HG03469 (cell line): ENCODE results near the gene NCKAP1.
"Not testable (repeated sequence)": the region's sequence is repeated elsewhere in the genome, so short reads cannot be mapped to it uniquely, and the experiment has no call there.

Experiments
- ATAC-seq: cut with Tn5 transposase; IDR thresholded peaks from one replicate; pipeline ENCODE4 v1.9.1; 2021; ENCODE audit warnings: mild to moderate bottlenecking, moderate library complexity, moderate number of reproducible peaks; ENCODE audit not compliant: unreplicated experiment

The NCKAP1 gene

GRCh38 chr2:182883451-182883850 lies 154.8 kb downstream of the NCKAP1 start:
- no peak for ATAC-seq

- ATAC-seq: not testable (repeated sequence)
Observed at GRCh38 chr2:182880100-182880499, 158.2 kb downstream of the NCKAP1 start.

- not testable (repeated sequence) for ATAC-seq
Observed at GRCh38 chr2:182876653-182877052, 161.6 kb downstream of the NCKAP1 start.

- ATAC-seq: no peak
Observed at GRCh38 chr2:182870227-182870626, 168.0 kb downstream of the NCKAP1 start.

DNA sequence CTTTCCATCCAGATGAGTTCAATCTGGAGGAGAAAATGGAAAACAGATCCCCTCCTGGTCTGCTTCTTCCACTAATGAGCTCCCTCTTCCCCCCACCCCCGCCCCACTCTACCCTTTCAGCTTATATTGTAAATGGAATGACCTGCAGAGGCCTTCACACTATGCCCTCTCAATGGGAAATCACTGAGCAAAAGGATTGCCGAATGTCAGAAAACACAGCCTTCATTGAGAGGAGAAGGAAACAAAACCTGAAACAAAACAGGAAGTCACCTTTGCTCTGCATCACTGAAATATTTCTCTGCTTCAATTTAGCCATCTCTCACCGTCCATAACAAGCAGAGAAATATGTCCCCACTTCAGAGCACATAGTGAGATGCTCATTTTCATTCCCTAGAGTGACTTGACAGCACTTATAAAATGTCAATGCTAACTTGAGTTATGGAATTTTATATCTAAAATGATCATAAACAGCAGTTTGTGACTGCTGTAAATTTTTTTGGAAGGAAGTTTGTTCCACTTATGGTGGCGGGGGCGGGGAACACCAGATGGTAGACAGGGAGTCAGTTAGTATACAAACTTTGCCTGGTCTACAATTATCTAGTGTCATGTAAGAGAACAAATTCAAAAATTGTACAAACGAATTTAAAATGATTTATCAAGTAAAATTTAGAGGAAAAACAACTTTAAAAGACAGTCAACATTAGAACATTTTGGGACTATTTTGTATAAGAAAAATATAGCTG lies 170.0 kb downstream of the NCKAP1 start:
- ATAC-seq: peak; percentile 41

DNA sequence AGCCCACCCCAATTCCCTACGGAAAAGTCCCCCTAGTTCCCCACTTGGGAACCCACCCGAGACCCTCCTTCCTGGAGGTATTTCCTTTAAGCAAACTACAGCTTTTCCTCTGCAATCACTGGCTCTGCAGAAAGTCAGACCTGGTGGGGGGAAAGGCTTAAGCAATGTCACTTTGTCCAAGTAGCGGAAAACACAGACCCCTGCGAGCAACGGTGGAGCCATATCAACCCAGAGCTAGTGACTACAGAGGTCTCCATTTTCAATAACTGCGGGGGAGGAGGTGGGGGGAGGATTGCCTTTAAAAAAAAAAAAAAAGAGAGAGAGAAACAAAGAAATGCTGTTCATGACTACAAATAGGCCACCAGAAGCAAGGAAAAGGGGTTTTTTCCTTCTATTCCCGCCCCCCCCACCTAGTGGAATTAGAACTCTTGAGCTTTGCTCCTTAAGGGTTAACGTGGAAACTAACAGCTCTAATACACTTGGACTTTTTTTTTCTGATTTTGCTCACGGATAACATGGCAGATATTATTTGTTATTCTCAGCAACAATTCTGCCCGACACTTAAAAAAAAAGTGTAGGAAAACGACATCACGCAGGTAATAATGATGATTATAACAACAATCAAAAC lies 170.7 kb downstream of the NCKAP1 start:
- ATAC-seq: no peak

DNA sequence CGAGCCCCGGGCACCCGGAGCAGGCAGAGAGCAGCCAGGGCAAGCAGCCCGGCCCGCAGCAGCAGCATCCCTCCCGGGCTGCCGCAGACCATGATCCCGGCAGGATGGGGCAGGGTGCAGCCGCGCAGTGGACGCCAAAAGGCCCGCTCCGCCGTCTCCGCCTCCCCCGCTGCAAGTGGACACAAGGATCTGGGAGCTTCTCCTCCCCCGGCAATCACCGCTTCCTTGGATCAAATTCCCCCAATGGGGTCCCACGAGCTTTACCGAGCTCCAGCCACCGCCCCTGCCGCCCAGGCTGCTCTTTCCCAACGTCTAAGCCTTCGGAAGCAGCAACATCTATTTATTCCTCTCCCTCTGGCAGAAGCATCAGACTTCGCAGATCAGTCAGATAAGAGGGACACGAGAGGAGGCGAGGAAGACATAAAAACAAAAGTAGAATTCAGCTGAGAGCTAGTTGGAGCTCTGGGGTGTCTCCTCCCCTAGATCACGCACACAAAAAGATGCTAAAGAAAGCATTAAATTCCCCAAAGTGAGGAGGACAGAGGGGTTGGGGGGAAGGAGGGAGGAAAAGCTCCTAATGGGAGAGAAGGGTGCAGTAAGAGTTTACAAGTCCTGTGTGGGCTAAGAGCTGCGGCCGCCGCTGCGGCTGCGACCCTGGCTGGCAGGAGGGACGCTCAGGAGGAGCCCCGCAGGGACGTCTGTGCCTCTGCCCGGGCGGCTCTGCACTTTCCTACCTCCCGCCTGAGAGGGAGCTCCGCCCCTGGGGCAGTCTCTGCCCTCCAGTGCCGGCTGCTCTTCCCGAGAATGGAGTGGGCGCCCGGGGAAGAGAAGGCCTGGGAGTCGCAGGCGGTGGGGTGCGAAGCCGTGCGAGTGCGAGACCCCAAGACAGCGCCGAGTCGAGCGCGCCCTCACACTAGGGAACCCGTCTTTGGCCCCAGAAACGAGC lies 171.5 kb downstream of the NCKAP1 start, which contains the start of gene FRZB:
Gene FRZB, minus strand, starts transcription at position 177 of the 946 bp plus-strand sequence. Its CDS starts 85 bp downstream, at position 92.
- no peak for ATAC-seq

GRCh38 chr2:182866095-182866460 lies 172.2 kb downstream of the NCKAP1 start:
- no peak for ATAC-seq

DNA sequence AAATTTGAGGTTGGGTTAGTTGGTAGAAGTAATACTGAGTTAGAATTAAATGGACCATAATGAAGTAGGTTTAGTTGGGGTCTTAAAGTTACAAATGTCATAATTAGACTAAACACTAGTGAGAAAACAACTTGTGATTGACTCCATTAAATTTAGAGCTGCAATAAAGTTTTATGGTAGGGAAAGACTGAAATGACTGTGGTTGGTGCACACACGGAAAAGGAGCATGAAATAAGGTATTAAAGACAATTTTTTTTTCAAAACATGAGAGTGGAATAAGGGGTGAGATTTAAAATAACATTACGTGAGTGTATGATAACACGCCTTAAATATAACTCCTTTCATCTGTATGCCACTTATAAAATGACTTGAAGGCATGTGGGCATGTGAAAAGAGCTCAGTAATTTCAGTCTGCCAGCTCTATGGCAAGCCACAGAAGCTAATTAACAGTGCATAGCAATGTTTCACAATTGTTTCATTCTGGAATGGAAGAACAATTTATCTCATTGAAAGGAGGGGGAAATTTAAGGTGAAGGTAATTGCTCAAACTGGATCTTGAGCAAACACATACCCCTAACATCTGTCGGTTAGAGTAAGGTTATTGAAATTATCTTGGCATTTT lies 173.2 kb downstream of the NCKAP1 start:
- no peak for ATAC-seq

DNA sequence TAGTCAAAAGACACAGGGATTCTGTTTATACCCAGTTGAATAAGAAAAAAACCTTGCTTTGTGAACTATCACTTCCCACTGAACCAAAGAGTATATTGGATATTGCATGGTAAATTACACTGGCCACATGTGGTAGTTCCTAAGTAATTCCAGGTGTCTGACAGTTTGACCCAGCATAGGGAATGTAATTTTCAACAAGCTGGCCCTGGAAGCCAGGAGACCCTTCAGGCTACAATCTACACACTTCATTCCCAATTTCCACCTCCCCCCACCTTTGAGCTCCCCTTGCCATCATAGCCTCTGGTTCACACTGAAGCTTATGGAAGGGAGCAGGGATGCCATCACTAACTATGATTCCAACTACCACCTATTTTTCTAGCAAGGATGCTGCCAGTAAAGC lies 174.6 kb downstream of the NCKAP1 start:
- ATAC-seq: no peak

DNA sequence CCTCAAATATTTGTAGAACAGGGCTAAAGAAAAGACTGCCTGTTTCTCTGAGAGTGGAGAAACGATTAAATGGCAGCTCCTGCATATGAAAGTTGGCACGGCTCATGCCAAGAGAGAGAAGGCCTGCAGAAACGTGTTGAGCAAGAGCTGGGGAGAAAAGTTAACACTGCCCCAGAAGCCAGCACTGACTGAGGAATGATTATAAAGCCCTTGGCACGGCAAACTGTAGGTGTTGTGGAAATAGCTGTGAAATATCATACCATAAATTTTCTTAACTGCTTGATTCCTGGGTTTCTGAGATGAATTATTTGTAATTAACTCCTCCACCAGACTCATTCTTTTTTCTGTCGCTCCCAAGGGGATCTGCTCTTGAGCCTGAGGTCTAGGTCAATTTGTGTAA lies 176.2 kb downstream of the NCKAP1 start:
- no peak for ATAC-seq

DNA sequence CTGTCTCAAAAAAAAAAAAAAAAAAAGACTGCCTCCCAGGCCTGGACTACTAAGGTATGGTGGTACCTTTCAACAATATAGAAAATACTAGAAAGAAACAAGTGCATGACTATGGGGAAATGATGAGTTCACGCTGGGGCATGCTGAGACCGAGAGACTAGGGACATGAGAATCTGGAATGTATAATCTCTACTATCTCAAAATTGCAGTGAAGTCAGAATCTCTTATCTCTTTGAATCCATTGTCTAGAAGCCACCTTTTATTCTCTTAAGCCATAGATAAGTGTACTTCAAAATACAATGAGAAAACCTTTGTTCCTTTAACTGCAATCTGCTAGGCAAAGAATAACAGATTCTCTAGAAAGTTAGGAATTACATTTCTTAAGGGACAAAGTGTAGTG lies 177.4 kb downstream of the NCKAP1 start:
- no peak for ATAC-seq
